HepG2 (cell line): Measurements from ENCODE around the gene CEBPA. TPM values are rescaled to one million over a fixed set of nuclear protein-coding genes. Genes with fewer than 3 reads are reported as not detected.
A peak's percentile ranks its signal among the peaks of the same experiment; 100 is the strongest.

Experiments used
- BRD4 ChIP-seq: sonication (generic); formaldehyde crosslinking; IDR thresholded peaks from 2 replicates; pipeline ENCODE4 v1.4.0; 2020; ENCODE audit warnings: missing genetic modification reagents
- HOXD1 ChIP-seq: sonication (generic); formaldehyde crosslinking; IDR thresholded peaks from 2 replicates; pipeline ENCODE4 v1.5.0; 2020; ENCODE audit warnings: missing genetic modification reagents
- PHB2 ChIP-seq: fragments of 450-650 bp; IDR thresholded peaks from 2 replicates; pipeline ENCODE4 v1.6.1; 2018; ENCODE audit not compliant: partially characterized antibody
- REXO4 ChIP-seq: sonication (generic); formaldehyde crosslinking; IDR thresholded peaks from 2 replicates; pipeline ENCODE4 v1.8.0; 2022; ENCODE audit warnings: missing genetic modification reagents, mild to moderate bottlenecking, borderline replicate concordance
- RORA ChIP-seq: sonication (generic); formaldehyde crosslinking; IDR thresholded peaks from 2 replicates; pipeline ENCODE4 v1.5.0; 2020; ENCODE audit warnings: mild to moderate bottlenecking, missing genetic modification reagents, moderate library complexity
- YEATS4 ChIP-seq: sonication (generic); formaldehyde crosslinking; IDR thresholded peaks from 2 replicates; pipeline ENCODE4 v1.4.0; 2020; ENCODE audit warnings: missing genetic modification reagents, borderline replicate concordance
- ZNF317 ChIP-seq: sonication (generic); formaldehyde crosslinking; IDR thresholded peaks from 2 replicates; pipeline ENCODE4 v1.5.0; 2020; ENCODE audit warnings: mild to moderate bottlenecking, missing genetic modification reagents
- ZNF354B ChIP-seq: sonication (generic); formaldehyde crosslinking; IDR thresholded peaks from 2 replicates; pipeline ENCODE4 v1.8.0; 2022; ENCODE audit warnings: mild to moderate bottlenecking, missing genetic modification reagents
- ZNF468 ChIP-seq: sonication (generic); formaldehyde crosslinking; IDR thresholded peaks from 2 replicates; pipeline ENCODE4 v1.8.0; 2022; ENCODE audit warnings: mild to moderate bottlenecking, moderate library complexity, missing genetic modification reagents
- polyA plus RNA-seq, 8 experiments: library from polyadenylated mRNA; depleted of rRNA in 3 of 8; stranded (reverse) in 7 of 8; unstranded in 1 of 8; fragments of >200 nt; fragmentation: Illumina TruSeq in 4 of 8; extraction: Trizol in 4 of 8; gene quantifications; 2 replicates each; pipeline versions ENCODE4 v1.2.1 to v1.2.3, GENCODE V29; 2011 to 2016; ENCODE audit warnings: low read depth in 4 of 8, missing spikeins in 1 of 8, mixed read lengths in 1 of 8; ENCODE audit not compliant: insufficient read depth in 1 of 8
- total RNA-seq, 5 experiments: library from RNA; depleted of rRNA; stranded (reverse); fragments of >200 nt; fragmentation: Illumina TruSeq; extraction: Trizol; gene quantifications; 2 replicates each; pipeline ENCODE4 v1.2.3, GENCODE V29; 2016; ENCODE audit warnings: low read depth in 1 of 5
- TF ChIP-seq, protein P1 (sequence below), 2 experiments: fragments of 450-650 bp in 1 of 2; sonication (generic) in 1 of 2; formaldehyde crosslinking in 1 of 2; IDR thresholded peaks; 2 replicates each; pipeline versions ENCODE4 v1.6.1 to v1.8.0; 2016 to 2022; ENCODE audit warnings: antibody characterized with exemption in 1 of 2, mild to moderate bottlenecking in 1 of 2, missing genetic modification reagents in 1 of 2
- TF ChIP-seq, protein P2 (sequence below): sonication (generic); formaldehyde crosslinking; IDR thresholded peaks from 2 replicates; pipeline ENCODE4 v1.5.0; 2020; ENCODE audit warnings: missing genetic modification reagents, mild to moderate bottlenecking, borderline replicate concordance
- TF ChIP-seq, protein P3 (sequence below): sonication (generic); formaldehyde crosslinking; IDR thresholded peaks from 2 replicates; pipeline ENCODE4 v1.4.0; 2020; ENCODE audit warnings: missing genetic modification reagents
- TF ChIP-seq, protein P4 (sequence below): sonication (generic); formaldehyde crosslinking; conservative IDR thresholded peaks from 2 replicates; pipeline ENCODE4 v1.8.0; 2022; ENCODE audit warnings: missing genetic modification reagents
- TF ChIP-seq, protein P5 (sequence below): sonication (generic); formaldehyde crosslinking; IDR thresholded peaks from 2 replicates; pipeline ENCODE4 v1.4.0; 2020; ENCODE audit warnings: missing genetic modification reagents

CEBPA gene
- total and polyA plus RNA-seq, 2 of the 13 experiments (the other 11 are each of a cell fraction or from before 2014, with no cell fraction given) = 24.8 to 103 TPM

DNA sequence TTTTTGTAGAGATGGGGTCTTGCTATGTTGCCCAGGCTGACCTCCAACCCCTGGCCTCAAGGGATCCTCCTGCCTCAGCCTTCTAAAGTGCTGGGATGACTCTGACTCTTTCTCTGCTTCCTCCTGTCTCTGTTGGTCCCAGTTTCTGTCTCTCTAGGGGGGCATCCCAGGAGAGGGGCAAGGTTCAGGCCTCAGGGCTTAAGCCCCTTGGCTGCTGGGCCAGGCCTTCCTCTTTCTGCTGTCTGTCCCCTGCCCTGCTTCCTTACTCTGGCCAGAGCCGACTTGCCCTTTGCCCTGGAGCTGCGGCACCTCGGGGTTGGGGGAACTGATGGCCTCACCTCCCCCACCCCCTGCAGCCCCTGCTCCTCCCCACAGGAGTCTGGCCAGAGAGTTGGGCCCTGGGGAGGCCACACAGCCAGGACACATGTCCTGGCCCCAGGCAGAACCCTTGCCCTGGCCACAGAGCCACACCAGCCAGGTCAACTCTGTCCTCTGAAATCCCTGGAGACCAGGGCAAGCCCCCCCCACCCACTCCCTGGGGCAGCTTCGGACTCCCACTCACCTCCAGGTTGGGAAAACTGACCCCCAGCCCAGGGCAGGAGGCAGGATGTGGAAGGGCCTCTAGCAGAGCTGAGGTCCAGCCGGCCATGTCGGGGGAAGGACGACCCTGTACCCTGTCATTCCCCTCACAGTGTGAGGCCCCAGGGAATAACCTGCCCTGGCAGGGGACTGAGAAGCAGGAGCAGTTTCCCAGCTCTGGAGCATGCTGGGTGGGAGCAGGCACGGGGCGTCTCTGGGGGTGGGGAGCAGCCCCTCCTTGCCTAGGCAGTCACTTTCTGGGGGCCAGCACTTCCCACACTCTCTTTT is 23.7 kb downstream of the CEBPA start (continued):
- TF ChIP-seq ZNF317 (CRISPR knock-in tag) (no peak), REXO4 (CRISPR knock-in tag) (no peak), YEATS4 (CRISPR knock-in tag) (no peak), PHB2 (no peak), ZNF468 (CRISPR knock-in tag) (no peak), ZNF354B (CRISPR knock-in tag) (no peak), RORA (no peak), BRD4 (CRISPR knock-in tag) (peak; percentile 76; the same call in 1 of the 2 replicates), HOXD1 (CRISPR knock-in tag) (no peak)
- TF ChIP-seq, protein P1, sequence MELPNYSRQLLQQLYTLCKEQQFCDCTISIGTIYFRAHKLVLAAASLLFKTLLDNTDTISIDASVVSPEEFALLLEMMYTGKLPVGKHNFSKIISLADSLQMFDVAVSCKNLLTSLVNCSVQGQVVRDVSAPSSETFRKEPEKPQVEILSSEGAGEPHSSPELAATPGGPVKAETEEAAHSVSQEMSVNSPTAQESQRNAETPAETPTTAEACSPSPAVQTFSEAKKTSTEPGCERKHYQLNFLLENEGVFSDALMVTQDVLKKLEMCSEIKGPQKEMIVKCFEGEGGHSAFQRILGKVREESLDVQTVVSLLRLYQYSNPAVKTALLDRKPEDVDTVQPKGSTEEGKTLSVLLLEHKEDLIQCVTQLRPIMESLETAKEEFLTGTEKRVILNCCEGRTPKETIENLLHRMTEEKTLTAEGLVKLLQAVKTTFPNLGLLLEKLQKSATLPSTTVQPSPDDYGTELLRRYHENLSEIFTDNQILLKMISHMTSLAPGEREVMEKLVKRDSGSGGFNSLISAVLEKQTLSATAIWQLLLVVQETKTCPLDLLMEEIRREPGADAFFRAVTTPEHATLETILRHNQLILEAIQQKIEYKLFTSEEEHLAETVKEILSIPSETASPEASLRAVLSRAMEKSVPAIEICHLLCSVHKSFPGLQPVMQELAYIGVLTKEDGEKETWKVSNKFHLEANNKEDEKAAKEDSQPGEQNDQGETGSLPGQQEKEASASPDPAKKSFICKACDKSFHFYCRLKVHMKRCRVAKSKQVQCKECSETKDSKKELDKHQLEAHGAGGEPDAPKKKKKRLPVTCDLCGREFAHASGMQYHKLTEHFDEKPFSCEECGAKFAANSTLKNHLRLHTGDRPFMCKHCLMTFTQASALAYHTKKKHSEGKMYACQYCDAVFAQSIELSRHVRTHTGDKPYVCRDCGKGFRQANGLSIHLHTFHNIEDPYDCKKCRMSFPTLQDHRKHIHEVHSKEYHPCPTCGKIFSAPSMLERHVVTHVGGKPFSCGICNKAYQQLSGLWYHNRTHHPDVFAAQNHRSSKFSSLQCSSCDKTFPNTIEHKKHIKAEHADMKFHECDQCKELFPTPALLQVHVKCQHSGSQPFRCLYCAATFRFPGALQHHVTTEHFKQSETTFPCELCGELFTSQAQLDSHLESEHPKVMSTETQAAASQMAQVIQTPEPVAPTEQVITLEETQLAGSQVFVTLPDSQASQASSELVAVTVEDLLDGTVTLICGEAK (IDR thresholded peaks at IDR 0.05) = no peak
- TF ChIP-seq, protein P1 (CRISPR knock-in tag; IDR thresholded peaks at IDR 0.05) = no peak
- TF ChIP-seq, protein P2, sequence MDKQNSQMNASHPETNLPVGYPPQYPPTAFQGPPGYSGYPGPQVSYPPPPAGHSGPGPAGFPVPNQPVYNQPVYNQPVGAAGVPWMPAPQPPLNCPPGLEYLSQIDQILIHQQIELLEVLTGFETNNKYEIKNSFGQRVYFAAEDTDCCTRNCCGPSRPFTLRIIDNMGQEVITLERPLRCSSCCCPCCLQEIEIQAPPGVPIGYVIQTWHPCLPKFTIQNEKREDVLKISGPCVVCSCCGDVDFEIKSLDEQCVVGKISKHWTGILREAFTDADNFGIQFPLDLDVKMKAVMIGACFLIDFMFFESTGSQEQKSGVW = no peak
- TF ChIP-seq, protein P3, sequence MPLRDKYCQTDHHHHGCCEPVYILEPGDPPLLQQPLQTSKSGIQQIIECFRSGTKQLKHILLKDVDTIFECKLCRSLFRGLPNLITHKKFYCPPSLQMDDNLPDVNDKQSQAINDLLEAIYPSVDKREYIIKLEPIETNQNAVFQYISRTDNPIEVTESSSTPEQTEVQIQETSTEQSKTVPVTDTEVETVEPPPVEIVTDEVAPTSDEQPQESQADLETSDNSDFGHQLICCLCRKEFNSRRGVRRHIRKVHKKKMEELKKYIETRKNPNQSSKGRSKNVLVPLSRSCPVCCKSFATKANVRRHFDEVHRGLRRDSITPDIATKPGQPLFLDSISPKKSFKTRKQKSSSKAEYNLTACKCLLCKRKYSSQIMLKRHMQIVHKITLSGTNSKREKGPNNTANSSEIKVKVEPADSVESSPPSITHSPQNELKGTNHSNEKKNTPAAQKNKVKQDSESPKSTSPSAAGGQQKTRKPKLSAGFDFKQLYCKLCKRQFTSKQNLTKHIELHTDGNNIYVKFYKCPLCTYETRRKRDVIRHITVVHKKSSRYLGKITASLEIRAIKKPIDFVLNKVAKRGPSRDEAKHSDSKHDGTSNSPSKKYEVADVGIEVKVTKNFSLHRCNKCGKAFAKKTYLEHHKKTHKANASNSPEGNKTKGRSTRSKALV (CRISPR knock-in tag) = no peak
- TF ChIP-seq, protein P4, sequence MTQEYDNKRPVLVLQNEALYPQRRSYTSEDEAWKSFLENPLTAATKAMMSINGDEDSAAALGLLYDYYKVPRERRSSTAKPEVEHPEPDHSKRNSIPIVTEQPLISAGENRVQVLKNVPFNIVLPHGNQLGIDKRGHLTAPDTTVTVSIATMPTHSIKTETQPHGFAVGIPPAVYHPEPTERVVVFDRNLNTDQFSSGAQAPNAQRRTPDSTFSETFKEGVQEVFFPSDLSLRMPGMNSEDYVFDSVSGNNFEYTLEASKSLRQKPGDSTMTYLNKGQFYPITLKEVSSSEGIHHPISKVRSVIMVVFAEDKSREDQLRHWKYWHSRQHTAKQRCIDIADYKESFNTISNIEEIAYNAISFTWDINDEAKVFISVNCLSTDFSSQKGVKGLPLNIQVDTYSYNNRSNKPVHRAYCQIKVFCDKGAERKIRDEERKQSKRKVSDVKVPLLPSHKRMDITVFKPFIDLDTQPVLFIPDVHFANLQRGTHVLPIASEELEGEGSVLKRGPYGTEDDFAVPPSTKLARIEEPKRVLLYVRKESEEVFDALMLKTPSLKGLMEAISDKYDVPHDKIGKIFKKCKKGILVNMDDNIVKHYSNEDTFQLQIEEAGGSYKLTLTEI (CRISPR knock-in tag) = no peak
- TF ChIP-seq, protein P5, sequence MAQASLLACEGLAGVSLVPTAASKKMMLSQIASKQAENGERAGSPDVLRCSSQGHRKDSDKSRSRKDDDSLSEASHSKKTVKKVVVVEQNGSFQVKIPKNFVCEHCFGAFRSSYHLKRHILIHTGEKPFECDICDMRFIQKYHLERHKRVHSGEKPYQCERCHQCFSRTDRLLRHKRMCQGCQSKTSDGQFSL = peak; percentile 92
